SKM-1 (cell line): ENCODE measurements around the gene STARD13.
A peak's percentile ranks its signal among the peaks of the same experiment; 100 is the strongest.

Source experiments
- DNase-seq: peaks from one replicate; lab custom pipeline; 2025; ENCODE audit not compliant: unreplicated experiment; lab: John Stamatoyannopoulos, UW

Gene STARD13

GRCh38 chr13:33100886-33101285 is 184.7 kb downstream of the STARD13 start:
- DNase-seq = no peak

- DNase-seq = no peak
These were observed 185.7 kb downstream of the STARD13 start for GRCh38 chr13:33099860-33100259.

GRCh38 chr13:33096886-33097605 is 188.5 kb downstream of the STARD13 start:
- DNase-seq = no peak

- no peak for DNase-seq
These were observed 193.2 kb downstream of the STARD13 start for GRCh38 chr13:33092073-33092987.

GRCh38 chr13:33091415-33091774 is 194.2 kb downstream of the STARD13 start:
- DNase-seq = no peak

GRCh38 chr13:33090755-33091414 is 194.7 kb downstream of the STARD13 start:
- no peak for DNase-seq

GRCh38 chr13:33089311-33089710 is 196.2 kb downstream of the STARD13 start:
- no peak for DNase-seq

GRCh38 chr13:33087790-33088189 is 197.8 kb downstream of the STARD13 start:
- DNase-seq = no peak

- no peak for DNase-seq
These were observed 198.5 kb downstream of the STARD13 start for GRCh38 chr13:33087091-33087490.

- DNase-seq = no peak
These were observed 202.5 kb downstream of the STARD13 start for GRCh38 chr13:33083054-33083453.

GRCh38 chr13:33081666-33082065 is 203.9 kb downstream of the STARD13 start:
- DNase-seq = no peak

GRCh38 chr13:33080972-33081590 is 204.5 kb downstream of the STARD13 start:
- no peak for DNase-seq

- DNase-seq = peak; percentile 7
These were observed 205.6 kb downstream of the STARD13 start for GRCh38 chr13:33079960-33080359.

- DNase-seq = no peak
These were observed 207.3 kb downstream of the STARD13 start for GRCh38 chr13:33078263-33078662.

GRCh38 chr13:33076001-33076992 is 209.3 kb downstream of the STARD13 start:
- no peak for DNase-seq

GRCh38 chr13:33073338-33073737 is 212.2 kb downstream of the STARD13 start:
- no peak for DNase-seq

- no peak for DNase-seq
These were observed 212.8 kb downstream of the STARD13 start for GRCh38 chr13:33072759-33073158.

GRCh38 chr13:33072282-33072681 is 213.3 kb downstream of the STARD13 start:
- no peak for DNase-seq

GRCh38 chr13:33070713-33071112 is 214.8 kb downstream of the STARD13 start:
- no peak for DNase-seq

GRCh38 chr13:33069365-33069764 is 216.2 kb downstream of the STARD13 start:
- DNase-seq = no peak
